Testis (tissue), 2 donors: ENCODE measurements around the gene TMEM175.

ENCODE experiments used
- CTCF ChIP-seq, 3 experiments: fragments of 450-650 bp in 2 of 3; fragments of 200-600 bp in 1 of 3; sonication (generic) in 1 of 3; IDR thresholded peaks; one replicate each; pipeline ENCODE4 v1.5.1; 2016 to 2019; ENCODE audit warnings: antibody characterized with exemption in 3 of 3, mild to moderate bottlenecking in 2 of 3, moderate library complexity in 1 of 3
- POLR2A ChIP-seq: fragments of 450-650 bp; IDR thresholded peaks from one replicate; pipeline ENCODE4 v1.6.1; 2017; ENCODE audit warnings: antibody characterized with exemption, mild to moderate bottlenecking, moderate library complexity

GRCh38 chr4:926538-926937, 5.7 kb upstream of the TMEM175 start:
- TF ChIP-seq POLR2A (no peak), CTCF (IDR thresholded peaks at IDR 0.05) (no peak)
